Putamen (tissue), 1 donor: Measurements from ENCODE around the gene TMEM151B.
"Not testable (repeated sequence)": the region's sequence is repeated elsewhere in the genome, so short reads cannot be mapped to it uniquely, and the experiment has no call there.

Experiments used
- DNase-seq: peaks from one replicate; pipeline ENCODE4 v3.0.0-alpha.2; 2016; ENCODE audit warnings: low spot score

TMEM151B gene

GRCh38 chr6:44304282-44305199, 34.3 kb downstream of the TMEM151B start:
- DNase-seq = no peak

DNA sequence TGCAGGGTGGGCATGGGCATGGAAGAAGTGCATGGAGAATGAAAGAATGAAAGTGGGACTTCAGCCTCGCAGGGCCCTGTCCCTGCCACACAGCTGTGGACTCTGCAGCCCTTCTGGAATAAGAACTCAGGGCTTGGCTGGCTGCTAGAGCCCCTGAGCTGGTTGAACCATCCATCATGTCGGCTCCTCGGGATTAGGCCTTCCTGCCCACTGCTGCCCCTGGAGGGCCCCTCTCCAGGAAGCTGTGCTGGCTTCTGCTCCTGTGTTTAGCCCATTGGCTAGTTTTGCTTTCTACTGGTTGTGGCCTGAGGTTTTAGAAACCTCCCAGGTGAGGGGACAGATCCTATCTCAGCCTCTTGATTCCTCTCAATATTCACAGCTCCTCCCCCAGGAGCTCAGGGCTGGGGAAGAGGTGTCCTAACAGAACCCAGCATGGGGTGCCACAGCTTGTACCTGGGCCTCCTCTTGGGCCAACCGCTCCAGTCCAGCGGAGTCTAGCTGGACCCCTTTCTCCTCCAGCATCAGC, 35.0 kb downstream of the TMEM151B start:
- no peak for DNase-seq

GRCh38 chr6:44306710-44307109, 36.5 kb downstream of the TMEM151B start:
- no peak for DNase-seq

DNA sequence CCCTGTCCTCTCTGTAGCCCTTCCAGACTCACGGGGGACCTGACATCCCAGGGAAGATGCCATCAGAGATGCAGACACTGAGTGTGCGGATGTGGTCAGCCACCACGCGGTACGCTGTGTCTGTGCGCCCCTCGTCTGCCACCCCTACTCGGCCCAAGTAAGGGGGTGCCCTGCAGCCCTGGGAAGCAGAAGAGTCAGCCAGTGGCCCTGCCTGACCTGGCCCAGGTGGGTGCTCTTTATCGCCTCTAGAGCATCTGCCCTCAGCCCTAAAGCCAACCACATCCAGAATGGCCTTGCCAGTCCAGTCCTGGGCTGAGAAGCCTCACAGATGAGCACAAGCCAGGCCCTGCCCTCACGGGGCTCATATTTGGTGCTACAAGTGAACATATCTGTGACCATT, 37.0 kb downstream of the TMEM151B start:
- no peak for DNase-seq

- no peak for DNase-seq
These were observed 38.8 kb downstream of the TMEM151B start for GRCh38 chr6:44309092-44309491.

DNA sequence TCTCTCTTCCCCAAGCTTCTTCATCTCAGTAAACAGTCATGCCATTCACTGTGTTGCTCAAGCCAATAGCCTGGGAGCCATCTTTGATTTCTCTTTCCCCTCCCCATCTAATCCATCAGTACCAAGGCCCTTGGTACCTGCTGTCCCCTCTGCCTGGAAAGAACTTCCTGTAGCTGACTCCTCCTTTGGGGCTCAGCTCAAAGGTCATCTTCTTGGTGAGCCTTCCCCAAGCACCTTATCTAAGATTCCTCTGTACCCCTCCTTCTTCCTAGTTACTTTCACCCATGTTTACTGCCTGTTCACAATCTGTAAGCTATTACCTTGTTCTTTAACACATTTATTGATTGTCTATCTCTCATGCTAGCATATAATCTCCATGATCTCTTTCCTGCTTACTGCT, 39.4 kb downstream of the TMEM151B start:
- no peak for DNase-seq

DNA sequence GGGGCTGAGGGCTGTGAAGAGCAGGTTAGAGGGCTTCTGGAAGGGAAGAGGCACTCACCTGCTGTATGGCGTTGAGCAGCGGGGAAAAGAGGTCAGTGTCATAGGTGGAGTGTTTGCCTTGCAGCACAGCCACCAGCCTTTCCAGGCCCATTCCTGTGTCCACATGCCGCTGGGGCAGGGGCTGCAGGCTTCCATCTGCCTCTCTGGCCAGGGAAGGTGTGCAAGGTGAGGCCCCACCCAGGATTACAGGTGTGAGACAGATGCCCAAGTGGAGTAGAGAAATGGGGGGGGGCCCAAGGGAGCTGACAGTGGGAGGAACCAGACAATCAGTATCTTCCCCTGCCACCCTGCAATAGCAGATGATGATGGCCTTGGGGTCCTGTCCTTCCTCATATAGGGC, 40.0 kb downstream of the TMEM151B start:
- DNase-seq = no peak

DNA sequence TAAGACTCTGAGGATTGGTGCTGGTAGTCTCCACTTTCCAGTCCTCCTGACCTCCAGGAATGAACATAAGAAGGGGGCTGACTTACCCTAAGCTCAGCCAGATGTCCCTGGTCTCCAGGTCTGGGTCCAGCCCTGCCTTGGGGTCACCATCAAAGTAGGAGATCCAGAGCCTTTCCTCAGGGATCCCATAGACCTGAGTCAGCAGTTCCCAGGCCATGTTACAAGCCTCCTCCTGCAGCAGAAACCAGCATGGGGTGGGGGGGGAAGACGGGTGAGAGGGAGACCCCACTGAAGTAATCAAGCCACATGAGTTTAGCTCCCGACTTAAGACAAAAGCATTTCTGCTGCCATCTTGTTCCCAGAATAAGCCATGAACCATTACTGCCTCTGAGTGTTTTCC, 41.1 kb downstream of the TMEM151B start:
- DNase-seq = no peak

- DNase-seq = no peak
These were observed 41.5 kb downstream of the TMEM151B start for GRCh38 chr6:44311767-44312166.

- peak; percentile 80 for DNase-seq
These were observed 42.9 kb downstream of the TMEM151B start, which contains the start of gene AARS2 for GRCh38 chr6:44312901-44313788. Gene AARS2 (minus strand): TSS chr6:44313347. CDS start chr6:44313323, 24 bp downstream.

- DNase-seq = not testable (repeated sequence)
These were observed 44.4 kb downstream of the TMEM151B start for GRCh38 chr6:44314657-44315056.

GRCh38 chr6:44315516-44315915, 45.3 kb downstream of the TMEM151B start:
- DNase-seq = no peak

DNA sequence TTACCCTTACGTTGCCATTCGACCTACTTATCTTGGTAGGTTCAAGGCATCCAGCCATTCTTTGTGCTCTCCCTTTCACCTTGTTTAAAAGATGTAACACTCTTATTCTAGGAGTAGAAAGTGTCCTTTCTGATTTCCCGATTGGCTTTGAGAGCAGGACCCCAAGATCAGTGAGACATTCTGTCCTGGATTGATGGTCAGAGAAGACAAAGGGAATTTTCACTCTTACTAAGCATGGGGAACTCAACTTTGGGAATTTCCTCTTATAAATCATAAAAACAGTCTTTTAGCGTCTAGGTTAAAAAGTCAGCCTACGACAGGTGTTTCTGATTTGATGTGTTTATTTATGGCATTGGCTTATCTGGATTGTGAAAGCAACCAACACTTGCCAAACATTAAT, 45.7 kb downstream of the TMEM151B start:
- no peak for DNase-seq

- DNase-seq = no peak
These were observed 46.2 kb downstream of the TMEM151B start for GRCh38 chr6:44316481-44316880.

DNA sequence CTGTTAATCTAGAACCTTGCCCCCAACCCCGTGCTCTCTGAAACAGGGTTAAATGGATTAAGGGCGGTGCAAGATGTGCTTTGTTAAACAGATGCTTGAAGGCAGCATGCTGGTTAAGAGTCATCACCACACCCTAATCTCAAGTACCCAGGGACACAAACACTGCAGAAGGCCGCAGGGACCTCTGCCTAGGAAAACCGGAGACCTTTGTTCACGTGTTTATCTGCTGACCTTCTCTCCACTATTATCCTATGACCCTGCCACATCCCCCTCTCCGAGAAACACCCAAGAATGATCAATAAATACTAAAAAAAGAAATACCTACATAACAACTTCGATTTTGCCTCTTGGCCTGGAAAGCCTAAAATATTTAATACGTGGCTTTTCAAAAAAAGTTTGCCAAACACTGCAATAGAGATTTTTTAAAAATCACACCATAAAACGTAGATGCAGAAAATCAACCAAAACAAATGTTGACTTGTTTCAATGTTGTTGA, 46.9 kb downstream of the TMEM151B start:
- not testable (repeated sequence) for DNase-seq

- DNase-seq = no peak
These were observed 51.0 kb downstream of the TMEM151B start for GRCh38 chr6:44321210-44321609.

GRCh38 chr6:44327096-44327495, 56.8 kb downstream of the TMEM151B start:
- no peak for DNase-seq

GRCh38 chr6:44327760-44328159, 57.5 kb downstream of the TMEM151B start:
- DNase-seq = no peak

DNA sequence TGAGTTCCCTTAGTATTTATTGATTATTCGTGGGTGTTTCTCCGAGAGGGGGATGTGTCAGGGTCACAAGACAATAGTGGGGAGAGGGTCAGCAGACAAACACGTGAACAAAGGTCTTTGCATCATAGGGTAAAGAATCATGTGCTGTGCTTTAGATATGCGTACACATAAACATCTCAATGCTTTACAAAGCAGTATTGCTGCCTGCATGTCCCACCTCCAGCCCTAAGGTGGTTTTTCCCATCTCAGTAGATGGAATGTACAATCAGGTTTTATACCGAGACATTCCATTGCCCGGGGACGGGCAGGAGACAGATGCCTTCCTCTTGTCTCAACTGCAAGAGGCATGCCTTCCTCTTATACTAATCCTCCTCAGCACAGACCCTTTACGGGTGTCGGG, 58.0 kb downstream of the TMEM151B start:
- DNase-seq = not testable (repeated sequence)

- no peak for DNase-seq
These were observed 59.6 kb downstream of the TMEM151B start for GRCh38 chr6:44329858-44330257.

GRCh38 chr6:44332585-44332984, 62.3 kb downstream of the TMEM151B start:
- DNase-seq = no peak

DNA sequence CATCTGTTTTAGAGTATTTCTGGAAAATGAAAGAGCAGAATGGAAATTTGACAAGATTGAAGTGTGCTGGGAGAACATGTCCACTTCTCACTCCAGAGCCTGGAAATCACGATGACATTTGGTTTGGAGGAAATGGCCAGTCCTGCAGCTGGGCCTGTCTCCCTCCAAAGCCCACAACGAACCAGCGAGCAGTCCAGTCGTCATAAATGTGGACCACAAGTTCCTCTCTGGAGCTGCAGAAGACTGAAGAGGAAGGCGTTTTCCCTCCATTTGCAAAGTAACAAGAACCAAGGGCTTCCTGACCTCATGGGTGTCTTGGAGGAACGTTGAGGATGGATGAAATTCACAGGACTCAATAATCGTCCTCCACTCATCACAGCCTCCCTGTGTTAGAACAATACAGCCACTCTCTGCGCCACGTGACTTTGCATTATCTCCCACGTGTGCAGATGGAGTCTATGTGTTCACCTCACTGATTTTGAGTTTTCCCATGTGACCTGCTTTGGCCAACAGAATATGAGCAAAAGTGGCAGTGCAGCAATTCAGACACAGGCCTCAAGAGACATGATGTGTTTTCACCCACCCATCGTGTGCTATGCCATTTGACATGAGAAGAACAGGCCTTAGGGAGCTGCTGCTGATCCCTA, 63.1 kb downstream of the TMEM151B start:
- no peak for DNase-seq
